CD4-positive, CD25-positive, alpha-beta regulatory T cell (primary cell): ENCODE measurements around the gene CPZ. TPM values are rescaled to one million over a fixed set of nuclear protein-coding genes. Genes with fewer than 3 reads are reported as not detected.
"Not testable (repeated sequence)": the region's sequence is repeated elsewhere in the genome, so short reads cannot be mapped to it uniquely, and the experiment has no call there.

Experiments used
- ATAC-seq, 2 donors: fragments of 150-1000 bp; cut with Tn5 transposase; one replicate each; pipeline ENCODE4 v1.10.0; 2021; ENCODE audit warnings: low read depth in 2 of 2, moderate number of reproducible peaks in 2 of 2, moderate library complexity in 1 of 2
- DNase-seq, 3 donors: peaks; one replicate each; pipeline versions ENCODE4 v3.0.0 to v3.0.0-alpha.2; 2012 to 2022; ENCODE audit warnings: mixed read lengths in 1 of 3
- H3K27ac ChIP-seq: one replicate; pipeline ENCODE4 v1.7.0; 2013; ENCODE audit warnings: mild to moderate bottlenecking, low read length; ENCODE audit not compliant: insufficient read depth, poor library complexity, severe bottlenecking
- H3K27me3 ChIP-seq: one replicate; pipeline ENCODE4 v1.7.0; 2013; ENCODE audit warnings: low read length; ENCODE audit not compliant: control insufficient read depth, insufficient read depth
- H3K36me3 ChIP-seq: one replicate; pipeline ENCODE4 v1.7.0; 2013; ENCODE audit warnings: mild to moderate bottlenecking, low read length, moderate library complexity; ENCODE audit not compliant: control insufficient read depth, insufficient read depth
- H3K4me1 ChIP-seq: 2 replicates; pipeline ENCODE4 v1.7.0; 2013; ENCODE audit warnings: mild to moderate bottlenecking, low read length; ENCODE audit not compliant: insufficient read depth, control insufficient read depth, poor library complexity, severe bottlenecking
- H3K4me3 ChIP-seq: one replicate; pipeline ENCODE4 v1.7.0; 2013; ENCODE audit warnings: low read depth, mild to moderate bottlenecking, low read length, moderate library complexity
- H3K9me3 ChIP-seq, 2 experiments: 1 replicate in 1 of 2; 2 replicates in 1 of 2; pipeline ENCODE4 v1.7.0; 2013; ENCODE audit warnings: low read length in 2 of 2, mild to moderate bottlenecking in 1 of 2, moderate library complexity in 1 of 2; ENCODE audit not compliant: control insufficient read depth in 2 of 2
- H3K27ac Mint-ChIP-seq, 3 donors: one replicate each; pipeline ENCODE4 v1.8.0; 2020 to 2022; ENCODE audit warnings: mild to moderate bottlenecking in 3 of 3, mixed read lengths in 3 of 3, moderate library complexity in 2 of 3
- H3K27me3 Mint-ChIP-seq: one replicate; pipeline ENCODE4 v1.8.0; 2022; ENCODE audit warnings: mild to moderate bottlenecking, mixed read lengths
- H3K36me3 Mint-ChIP-seq: one replicate; pipeline ENCODE4 v1.8.0; 2020; ENCODE audit warnings: mixed read lengths
- H3K4me1 Mint-ChIP-seq, 4 donors: one replicate each; pipeline ENCODE4 v1.8.0; 2020 to 2022; ENCODE audit warnings: mixed read lengths in 4 of 4, mild to moderate bottlenecking in 1 of 4
- H3K4me3 Mint-ChIP-seq, 4 donors: one replicate each; pipeline ENCODE4 v1.8.0; 2020 to 2022; ENCODE audit warnings: mild to moderate bottlenecking in 4 of 4, mixed read lengths in 4 of 4, moderate library complexity in 3 of 4
- H3K9me3 Mint-ChIP-seq, 7 donors: one replicate each; pipeline ENCODE4 v1.8.0; 2020 to 2022; ENCODE audit warnings: mixed read lengths in 7 of 7, mild to moderate bottlenecking in 3 of 7, moderate library complexity in 2 of 7
- polyA plus RNA-seq, 4 donors: library from polyadenylated mRNA; unstranded; fragments of 300-500 nt; fragmentation: Illumina TruSeq; gene quantifications; one replicate each; pipeline ENCODE4 v1.2.3, GENCODE V29; 2021
- total RNA-seq: library from RNA; stranded (reverse); gene quantifications from one replicate; pipeline ENCODE4 v1.2.3, GENCODE V29; 2022

The CPZ gene
- total and polyA plus RNA-seq, 5 donors from 2014 or later: not detected

GRCh38 chr4:8624601-8625272, 32.2 kb downstream of the CPZ start:
- H3K4me3 Mint-ChIP-seq, H3K27me3 ChIP-seq, H3K27ac ChIP-seq, H3K36me3 ChIP-seq, H3K27ac Mint-ChIP-seq, ATAC-seq, H3K4me1 Mint-ChIP-seq, H3K9me3 ChIP-seq, DNase-seq, H3K27me3 Mint-ChIP-seq, H3K9me3 Mint-ChIP-seq, H3K36me3 Mint-ChIP-seq, H3K4me1 ChIP-seq, H3K4me3 ChIP-seq: not testable (repeated sequence)

- H3K4me1 Mint-ChIP-seq, H3K27ac ChIP-seq, H3K4me3 Mint-ChIP-seq, DNase-seq, H3K36me3 ChIP-seq, H3K4me3 ChIP-seq, ATAC-seq, H3K4me1 ChIP-seq, H3K36me3 Mint-ChIP-seq, H3K27me3 Mint-ChIP-seq, H3K27me3 ChIP-seq, H3K27ac Mint-ChIP-seq, H3K9me3 Mint-ChIP-seq, H3K9me3 ChIP-seq: not testable (repeated sequence)
Observed at GRCh38 chr4:8630240-8630905, 37.8 kb downstream of the CPZ start.

- not testable (repeated sequence) for H3K4me1 ChIP-seq, H3K4me1 Mint-ChIP-seq, H3K9me3 ChIP-seq, H3K36me3 ChIP-seq, H3K4me3 Mint-ChIP-seq, H3K4me3 ChIP-seq, H3K27ac ChIP-seq, ATAC-seq, H3K36me3 Mint-ChIP-seq, DNase-seq, H3K27me3 ChIP-seq, H3K27ac Mint-ChIP-seq, H3K27me3 Mint-ChIP-seq, H3K9me3 Mint-ChIP-seq
Observed at GRCh38 chr4:8631896-8632295, 39.3 kb downstream of the CPZ start.

GRCh38 chr4:8634773-8635172, 42.2 kb downstream of the CPZ start:
- not testable (repeated sequence) for H3K4me1 Mint-ChIP-seq, H3K27me3 Mint-ChIP-seq, H3K36me3 Mint-ChIP-seq, H3K9me3 ChIP-seq, H3K27me3 ChIP-seq, H3K27ac ChIP-seq, H3K27ac Mint-ChIP-seq, H3K9me3 Mint-ChIP-seq, H3K4me1 ChIP-seq, ATAC-seq, DNase-seq, H3K36me3 ChIP-seq, H3K4me3 Mint-ChIP-seq, H3K4me3 ChIP-seq

GRCh38 chr4:8635897-8636554, 43.5 kb downstream of the CPZ start:
- not testable (repeated sequence) for H3K27ac ChIP-seq, H3K4me1 ChIP-seq, ATAC-seq, H3K36me3 Mint-ChIP-seq, H3K4me1 Mint-ChIP-seq, H3K9me3 ChIP-seq, H3K27ac Mint-ChIP-seq, H3K36me3 ChIP-seq, H3K27me3 Mint-ChIP-seq, H3K4me3 Mint-ChIP-seq, H3K27me3 ChIP-seq, H3K4me3 ChIP-seq, DNase-seq, H3K9me3 Mint-ChIP-seq

GRCh38 chr4:8637456-8637984, 45.0 kb downstream of the CPZ start:
- H3K4me3 Mint-ChIP-seq: no peak overlapping the region
- DNase-seq: no peak
- no peaks in the 10 kb centered on the region for H3K36me3 Mint-ChIP-seq
- Histone ChIP-seq H3K4me1 (no peaks in the 10 kb centered on the region), H3K9me3 (no peaks in the 10 kb centered on the region), H3K27ac (no peak overlapping the region), H3K36me3 (no peaks in the 10 kb centered on the region), H3K4me3 (no peak overlapping the region), H3K27me3 (no peaks in the 10 kb centered on the region)
- H3K27ac Mint-ChIP-seq: no peak overlapping the region
- no peak for ATAC-seq
- H3K9me3 Mint-ChIP-seq: no peaks in the 10 kb centered on the region
- H3K27me3 Mint-ChIP-seq: no peaks in the 10 kb centered on the region
- H3K4me1 Mint-ChIP-seq: no peaks in the 10 kb centered on the region

- H3K27ac ChIP-seq: no peak overlapping the region
- Mint-ChIP-seq H3K36me3 (no peaks in the 10 kb centered on the region), H3K4me3 (no peak overlapping the region), H3K27ac (no peak overlapping the region), H3K27me3 (no peaks in the 10 kb centered on the region), H3K4me1 (no peaks in the 10 kb centered on the region), H3K9me3 (no peaks in the 10 kb centered on the region)
- H3K36me3 ChIP-seq: no peaks in the 10 kb centered on the region
- DNase-seq (no peak), ATAC-seq (no peak)
- no peaks in the 10 kb centered on the region for H3K27me3 ChIP-seq
- no peak overlapping the region for H3K4me3 ChIP-seq
- H3K9me3 ChIP-seq: no peaks in the 10 kb centered on the region
- no peaks in the 10 kb centered on the region for H3K4me1 ChIP-seq
Observed at GRCh38 chr4:8639021-8639420, 46.5 kb downstream of the CPZ start.
